HEK293T (cell line): ENCODE measurements around the gene KCNJ1.

Experiments used
- CTCF ChIA-PET: fragments of 350-600 bp; formaldehyde crosslinking; extraction: SDS; loops from one replicate; lab custom pipeline; 2021; ENCODE audit warnings: antibody characterized with exemption, inconsistent platforms; lab: Yijun Ruan, JAX
- POLR2A ChIA-PET: fragments of 350-600 bp; formaldehyde crosslinking; extraction: SDS; loops from one replicate; lab custom pipeline; 2020; ENCODE audit warnings: antibody characterized with exemption, inconsistent platforms; lab: Yijun Ruan, JAX
- DNase-seq: peaks from one replicate; pipeline ENCODE4 v3.0.0; 2012; ENCODE audit warnings: mixed read lengths; ENCODE audit errors: extremely low spot score
- ARNT ChIP-seq: fragments of 450-650 bp; IDR thresholded peaks from 2 replicates; pipeline ENCODE4 v1.6.1; 2017; ENCODE audit warnings: mild to moderate bottlenecking
- BHLHE40 ChIP-seq: fragments of 450-650 bp; IDR thresholded peaks from 2 replicates; pipeline ENCODE4 v1.6.1; 2016; ENCODE audit warnings: mild to moderate bottlenecking, moderate library complexity, borderline replicate concordance
- CTBP1 ChIP-seq: fragments of 450-650 bp; IDR thresholded peaks from 2 replicates; pipeline ENCODE4 v1.6.1; 2016; ENCODE audit warnings: borderline replicate concordance
- ELF4 ChIP-seq: fragments of 450-650 bp; IDR thresholded peaks from 2 replicates; pipeline ENCODE4 v1.6.1; 2017; ENCODE audit warnings: antibody characterized with exemption
- FOXA1 ChIP-seq: fragments of 450-650 bp; IDR thresholded peaks from 2 replicates; pipeline ENCODE4 v1.6.1; 2016; ENCODE audit warnings: mild to moderate bottlenecking
- FOXK2 ChIP-seq: fragments of 450-650 bp; IDR thresholded peaks from 2 replicates; pipeline ENCODE4 v1.6.1; 2016; ENCODE audit warnings: mild to moderate bottlenecking
- FOXM1 ChIP-seq: fragments of 450-650 bp; IDR thresholded peaks from 2 replicates; pipeline ENCODE4 v1.6.1; 2017; ENCODE audit warnings: mild to moderate bottlenecking, borderline replicate concordance
- HDGF ChIP-seq: fragments of 450-650 bp; IDR thresholded peaks from 2 replicates; pipeline ENCODE4 v1.6.1; 2017; ENCODE audit warnings: antibody characterized with exemption, borderline replicate concordance
- L3MBTL2 ChIP-seq: fragments of 450-650 bp; conservative IDR thresholded peaks from 2 replicates; pipeline ENCODE4 v1.6.1; 2016; ENCODE audit warnings: mild to moderate bottlenecking
- LEF1 ChIP-seq: fragments of 450-650 bp; IDR thresholded peaks from 2 replicates; pipeline ENCODE4 v1.6.1; 2017; ENCODE audit warnings: mild to moderate bottlenecking, borderline replicate concordance
- NFRKB ChIP-seq: fragments of 450-650 bp; IDR thresholded peaks from 2 replicates; pipeline ENCODE4 v1.6.1; 2016; ENCODE audit warnings: mild to moderate bottlenecking, moderate library complexity
- SP1 ChIP-seq: fragments of 450-650 bp; IDR thresholded peaks from 2 replicates; pipeline ENCODE4 v1.6.1; 2017
- SUZ12 ChIP-seq: fragments of 450-650 bp; IDR thresholded peaks from 2 replicates; pipeline ENCODE4 v1.6.1; 2016; ENCODE audit warnings: mild to moderate bottlenecking
- TARDBP ChIP-seq: fragments of 450-650 bp; IDR thresholded peaks from 2 replicates; pipeline ENCODE4 v1.6.1; 2016
- ZNF384 ChIP-seq: fragments of 450-650 bp; IDR thresholded peaks from 2 replicates; pipeline ENCODE4 v1.6.1; 2016
- TF ChIP-seq, protein P1 (sequence below): fragments of 450-650 bp; IDR thresholded peaks from 2 replicates; pipeline ENCODE4 v1.6.1; 2016

Gene KCNJ1

DNA sequence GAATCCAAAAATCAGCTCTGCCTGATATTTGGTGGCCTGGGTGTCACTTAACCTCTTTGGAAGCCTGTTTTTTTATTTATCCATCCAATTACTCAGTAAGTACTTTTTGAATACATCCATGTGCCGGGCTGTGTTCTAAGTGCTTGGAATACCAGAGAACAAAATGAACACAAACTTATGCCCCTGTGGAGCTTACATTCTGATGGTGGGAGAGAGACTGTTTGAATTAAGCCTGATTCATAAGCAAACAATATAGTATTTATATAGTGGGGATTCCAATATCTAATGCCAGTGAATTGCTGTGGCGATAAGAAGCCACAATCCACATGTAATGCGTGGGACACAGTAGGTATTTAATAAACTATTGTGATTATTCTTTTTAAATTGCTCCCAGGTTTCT lies 43.5 kb upstream of the KCNJ1 start:
- TF ChIP-seq ZNF384, result no peak
- no peak for TF ChIP-seq FOXM1
- no peak for TF ChIP-seq ELF4
- no peak for TF ChIP-seq TARDBP
- no peak for TF ChIP-seq FOXA1
- no peak for TF ChIP-seq BHLHE40
- TF ChIP-seq ARNT, result no peak
- no peak for TF ChIP-seq LEF1
- no peak for TF ChIP-seq SUZ12
- ChIA-PET POLR2A (no interaction called here), CTCF (no interaction called here)
- no peak for DNase-seq

DNA sequence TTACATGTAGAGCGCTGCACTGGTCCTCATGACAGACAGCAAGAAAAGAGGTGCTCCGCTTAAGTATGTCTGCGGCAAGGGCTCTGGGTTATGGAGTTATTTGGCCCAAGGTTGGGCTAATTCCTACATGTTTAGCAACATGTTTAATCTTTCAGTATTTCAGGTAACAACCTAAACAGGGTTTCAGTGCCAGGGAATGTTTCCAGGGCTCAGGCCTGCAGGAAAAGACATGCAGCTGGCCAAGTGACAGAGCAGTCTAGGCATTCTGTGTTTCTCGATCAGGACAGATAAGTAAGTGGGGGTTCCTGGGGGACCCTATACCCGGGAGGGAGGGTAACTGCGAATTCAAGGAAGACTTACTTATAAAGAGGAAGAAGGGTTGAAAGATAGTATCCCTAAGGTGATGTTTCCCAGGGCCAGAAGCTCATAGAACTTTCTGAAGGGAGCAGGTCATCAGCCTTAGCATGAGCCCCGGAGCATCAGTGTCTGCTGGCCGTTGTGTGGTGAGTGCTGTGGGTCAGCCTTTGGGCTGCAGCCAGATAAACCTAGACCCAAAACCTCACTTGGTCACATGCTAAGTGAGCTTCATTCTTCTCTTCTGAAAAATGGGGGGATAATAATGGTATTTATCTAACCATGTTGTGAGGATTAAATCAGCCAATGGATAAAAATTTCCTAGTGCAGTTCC lies 42.5 kb upstream of the KCNJ1 start:
- ChIA-PET CTCF (no interaction called here), POLR2A (no interaction called here)
- TF ChIP-seq BHLHE40 (no peak), ELF4 (no peak), SUZ12 (no peak), FOXA1 (no peak), NFRKB (no peak), HDGF (no peak), TARDBP (no peak)
- DNase-seq, result no peak

DNA sequence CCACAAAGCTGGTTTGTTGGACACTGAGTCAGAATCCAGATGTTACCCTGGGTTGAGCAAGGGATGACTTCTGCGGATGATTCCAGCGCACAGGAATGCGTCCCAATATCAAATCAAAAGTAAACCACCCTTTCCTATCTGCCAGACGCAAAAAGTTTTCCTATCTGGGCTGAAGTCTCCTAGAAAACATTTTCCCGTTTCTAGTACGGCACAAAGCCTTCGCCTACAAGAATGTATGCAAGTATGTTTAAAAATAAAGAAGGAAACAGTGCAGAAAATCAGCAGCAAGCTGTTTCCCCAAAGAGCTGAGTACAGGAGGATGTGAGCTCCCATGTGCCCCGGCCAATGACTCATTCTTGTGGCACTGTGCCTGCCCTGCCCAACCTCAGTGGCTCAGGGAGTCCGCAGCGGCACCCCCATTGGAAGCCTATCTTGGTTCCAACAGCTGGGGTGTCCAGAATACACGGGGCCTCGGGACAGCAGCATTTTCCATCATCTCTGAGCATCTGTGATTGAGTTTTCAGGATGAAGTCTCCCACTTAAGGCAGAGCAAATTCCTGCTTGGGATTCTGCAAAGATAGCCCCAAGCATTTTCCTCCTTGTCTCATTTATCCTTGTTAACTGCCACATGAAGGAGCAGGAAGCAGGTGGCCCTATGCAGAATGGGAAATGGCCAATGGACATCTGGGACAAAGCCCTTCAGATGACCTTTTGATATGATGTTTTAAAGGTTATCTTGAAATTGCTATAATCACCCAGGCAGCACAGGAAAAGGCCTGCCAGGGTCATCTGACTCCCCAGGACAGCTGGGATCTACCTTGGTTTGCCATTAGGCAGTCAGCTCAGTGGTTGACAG lies 41.5 kb upstream of the KCNJ1 start:
- DNase-seq, result no peak
- ChIA-PET CTCF (no interaction called here), POLR2A (no interaction called here)
- TF ChIP-seq, protein P1, sequence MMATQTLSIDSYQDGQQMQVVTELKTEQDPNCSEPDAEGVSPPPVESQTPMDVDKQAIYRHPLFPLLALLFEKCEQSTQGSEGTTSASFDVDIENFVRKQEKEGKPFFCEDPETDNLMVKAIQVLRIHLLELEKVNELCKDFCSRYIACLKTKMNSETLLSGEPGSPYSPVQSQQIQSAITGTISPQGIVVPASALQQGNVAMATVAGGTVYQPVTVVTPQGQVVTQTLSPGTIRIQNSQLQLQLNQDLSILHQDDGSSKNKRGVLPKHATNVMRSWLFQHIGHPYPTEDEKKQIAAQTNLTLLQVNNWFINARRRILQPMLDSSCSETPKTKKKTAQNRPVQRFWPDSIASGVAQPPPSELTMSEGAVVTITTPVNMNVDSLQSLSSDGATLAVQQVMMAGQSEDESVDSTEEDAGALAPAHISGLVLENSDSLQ, result no peak
- TF ChIP-seq LEF1 (no peak), ELF4 (no peak), NFRKB (no peak), SP1 (no peak), FOXA1 (no peak), ARNT (no peak), CTBP1 (no peak), FOXK2 (no peak)

DNA sequence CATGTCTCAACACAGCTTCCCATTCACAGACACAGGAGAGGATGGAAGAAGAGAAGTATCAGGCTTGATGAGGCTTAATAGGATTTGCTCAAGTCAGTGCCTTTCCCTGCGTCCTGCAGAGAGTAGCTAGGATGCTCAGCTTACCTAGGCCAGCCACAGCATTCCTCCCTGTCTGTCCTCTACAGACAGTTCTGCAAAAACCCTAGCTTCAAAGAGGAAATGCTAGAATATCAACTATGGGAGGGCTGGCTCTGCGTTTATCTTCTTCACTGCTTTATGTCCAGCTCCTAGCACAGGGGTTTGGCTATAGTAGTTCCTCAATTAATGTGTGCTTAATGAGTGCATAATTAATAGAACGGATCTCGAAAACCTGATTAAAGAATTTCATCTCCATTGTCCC lies 40.5 kb upstream of the KCNJ1 start:
- DNase-seq, result no peak
- TF ChIP-seq NFRKB, result no peak
- no peak for TF ChIP-seq HDGF
- no peak for TF ChIP-seq TARDBP
- TF ChIP-seq ZNF384, result no peak
- no peak for TF ChIP-seq FOXK2
- TF ChIP-seq BHLHE40, result no peak
- no peak for TF ChIP-seq ELF4
- TF ChIP-seq ARNT, result no peak
- no peak for TF ChIP-seq SUZ12
- TF ChIP-seq LEF1, result no peak
- no peak for TF ChIP-seq L3MBTL2
- TF ChIP-seq, protein P1, result no peak
- ChIA-PET CTCF (interaction anchor here (0.8 to 1.1 kb wide), 2 partner anchors 22 to 24 kb away, joined by 3 to 4 read pairs; no protein-coding TSS in a partner anchor), POLR2A (no interaction called here)

DNA sequence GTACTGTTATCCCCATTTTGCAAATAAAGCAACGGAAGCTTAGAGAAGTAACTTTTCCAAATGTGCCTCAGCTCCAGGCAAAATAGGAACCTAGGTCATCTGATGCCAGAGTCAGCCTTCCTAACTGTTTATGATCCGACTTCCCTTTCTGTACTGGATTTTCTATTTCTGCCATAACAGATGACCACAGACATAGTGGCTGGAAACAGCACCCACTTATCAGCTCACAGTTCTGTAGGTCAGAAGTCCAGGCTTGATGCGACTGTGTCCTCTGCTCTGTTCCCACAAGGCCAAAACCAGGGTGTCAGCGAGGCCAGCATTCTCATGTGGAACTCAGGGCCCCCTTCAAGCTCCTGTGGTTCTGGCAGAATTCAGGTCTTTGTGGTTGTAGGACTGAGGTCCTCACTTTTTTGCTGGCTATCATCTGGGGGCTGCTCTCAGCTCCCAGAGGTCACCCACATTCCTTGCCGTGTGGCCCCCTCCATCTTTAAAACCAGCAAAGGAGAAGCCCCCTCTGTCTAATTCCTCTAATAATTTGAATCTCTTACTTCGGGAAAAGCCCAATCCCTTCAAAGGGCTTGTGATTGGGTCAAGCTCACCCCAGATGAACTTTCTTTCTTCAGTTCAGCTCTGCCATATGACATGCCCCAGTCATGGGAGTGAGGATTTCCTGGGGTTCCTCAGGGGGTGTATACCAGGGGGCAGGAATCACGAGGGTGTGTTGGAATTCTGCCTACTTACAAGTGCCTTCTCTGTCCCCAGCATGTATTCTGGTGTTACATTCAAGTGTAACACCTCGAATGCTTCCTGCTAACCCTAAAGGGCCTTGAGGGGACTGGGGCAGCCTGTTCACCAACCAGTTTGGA lies 39.3 kb upstream of the KCNJ1 start:
- ChIA-PET POLR2A (no interaction called here), CTCF (interaction anchor here (0.7 to 1.3 kb wide), 7 partner anchors 8 to 50 kb away, joined by 3 to 6 read pairs (median 3); no protein-coding TSS in a partner anchor)
- TF ChIP-seq ZNF384, result no peak
- TF ChIP-seq ELF4, result no peak
- no peak for TF ChIP-seq FOXA1
- no peak for TF ChIP-seq NFRKB
- TF ChIP-seq, protein P1, result no peak
- TF ChIP-seq CTBP1, result no peak
- no peak for TF ChIP-seq ARNT
- no peak for DNase-seq
